ENCODE results near the gene KCNE3. TPM values are rescaled to one million over a fixed set of nuclear protein-coding genes. Genes with fewer than 3 reads are reported as not detected.

Gene KCNE3
- total and polyA plus RNA-seq, 2 of the 4 experiments (the other 2 are of a cell fraction), result 0.05 to 0.18 TPM

DNA sequence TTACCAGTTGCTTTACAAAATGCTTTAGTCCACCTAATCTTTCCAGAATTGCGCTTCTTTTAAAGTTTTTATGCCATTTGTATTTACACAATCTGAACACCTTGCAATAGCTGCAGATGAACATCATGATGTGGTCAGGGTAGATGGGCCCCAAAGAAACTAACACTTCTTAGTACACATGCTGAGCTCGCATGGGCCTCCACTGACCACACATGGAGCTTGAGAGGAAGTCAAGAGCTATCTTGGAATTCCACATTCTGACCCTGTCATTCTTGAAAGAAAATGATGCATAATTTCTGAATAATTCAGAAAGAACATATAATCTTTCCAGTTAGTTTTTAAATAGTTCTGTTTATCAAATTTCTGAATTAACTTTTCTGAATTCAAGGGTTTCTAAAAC lies 18.5 kb upstream of the KCNE3 start:
- Histone ChIP-seq H4K91ac (ENCODE audit: insufficient read depth, low read depth, low read length) (no peak overlapping the region), H4K20me1 (ENCODE audit: insufficient read depth, low read length) (no peaks in the 10 kb centered on the region), H3K9me1 (ENCODE audit: insufficient read depth, low read length) (no peaks in the 10 kb centered on the region), H2BK5ac (ENCODE audit: low read depth, low read length, poor library complexity, severe bottlenecking) (no peak overlapping the region), H3K36me3 (ENCODE audit: control insufficient read depth, insufficient read depth, low read length) (no peaks in the 10 kb centered on the region), H4K5ac (ENCODE audit: low read depth, low read length) (no peak overlapping the region), H3K4ac (ENCODE audit: low read depth, low read length) (no peak overlapping the region), H2BK20ac (ENCODE audit: low read depth, low read length) (no peak overlapping the region), H2BK15ac (ENCODE audit: low read depth, low read length) (no peak overlapping the region), H3K23ac (ENCODE audit: low read depth, low read length) (no peak overlapping the region), H2BK120ac (ENCODE audit: low read depth, low read length) (no peak overlapping the region), H3K9me3 (ENCODE audit: control insufficient read depth, insufficient read depth, low read length) (no peaks in the 10 kb centered on the region), H2AFZ (replicated peaks; ENCODE audit: low read length, poor library complexity) (no peak overlapping the region), H2AK9ac (replicated peaks; ENCODE audit: low read depth, low read length, poor library complexity) (no peak overlapping the region), H2AK5ac (ENCODE audit: low read depth, low read length) (no peak overlapping the region), H3K9ac (ENCODE audit: low read depth, low read length) (no peak overlapping the region), H3K79me1 (ENCODE audit: low read depth in 1 of 2, low read length in 2 of 2) (no peaks in the 10 kb centered on the region), H3K27ac (ENCODE audit: insufficient read depth, low read length) (no peak overlapping the region), H3K4me1 (ENCODE audit: control insufficient read depth, insufficient read depth, low read length) (no peaks in the 10 kb centered on the region), H3K14ac (replicated peaks; ENCODE audit: low read depth, low read length) (no peak overlapping the region), H3K27me3 (ENCODE audit: control insufficient read depth, insufficient read depth, low read length) (peaks cover 18% of the 10 kb centered on the region), H3K4me2 (ENCODE audit: low read depth, low read length) (no peak overlapping the region), H3K18ac (ENCODE audit: low read depth, low read length) (no peak overlapping the region), H3K56ac (ENCODE audit: extremely low read depth, insufficient read depth, low read length) (no peak overlapping the region), H4K8ac (ENCODE audit: low read depth in 2 of 2, low read length in 2 of 2) (no peak overlapping the region), H3K4me3 (ENCODE audit: insufficient read depth, low read depth, low read length) (no peak overlapping the region)
- no peak for TF ChIP-seq FOS (IDR thresholded peaks at IDR 0.05; ENCODE audit: low read depth, low read length)
- no peak for TF ChIP-seq CEBPB (IDR thresholded peaks at IDR 0.05; ENCODE audit: low read depth, low read length)
- no peak for TF ChIP-seq POLR2A (IDR thresholded peaks at IDR 0.05; ENCODE audit: low read depth, low read length)
- no peak for TF ChIP-seq MAFK (IDR thresholded peaks at IDR 0.05; ENCODE audit: low read depth, low read length)
- no peak for TF ChIP-seq MXI1 (IDR thresholded peaks at IDR 0.05; ENCODE audit: borderline replicate concordance, low read depth, low read length)
- intact Hi-C loops (cut with micrococcal nuclease), result no loop called here
- dilution Hi-C loops (cut with HindIII; ENCODE audit: low sequenced_read_pairs, unreplicated experiment), result no loop called here
- in situ Hi-C loops (cut with MboI; ENCODE audit: low sequenced_read_pairs), result no loop called here
- ATAC-seq (ENCODE audit: low read depth) (no peak), DNase-seq (no peak)
- ChIA-PET CTCF (no interaction called here), POLR2A (ENCODE audit: unreplicated experiment) (no interaction called here)
- no CpG with 5 or more reads among the region's 2 CpGs for WGBS, 2 experiments (ENCODE audit: extremely low coverage in 2 of 2, insufficient read length in 1 of 2)
- no TSS peak for BruUV-seq (replicated peaks)
